Smooth muscle cell (in vitro differentiated cells): ENCODE data around the gene KRT72. TPM values are rescaled to one million over a fixed set of nuclear protein-coding genes. Genes with fewer than 3 reads are reported as not detected.

Experiments
- DNase-seq: peaks from one replicate; lab custom pipeline; 2025; ENCODE audit not compliant: unreplicated experiment; lab: John Stamatoyannopoulos, UW
- H2AFZ ChIP-seq: fragments of 200-600 bp; sonication (generic); 2 replicates; pipeline ENCODE4 v1.6.0; 2016; ENCODE audit warnings: antibody characterized with exemption, low read depth, mild to moderate bottlenecking
- H3F3A ChIP-seq: fragments of 200-600 bp; sonication (generic); 2 replicates; pipeline ENCODE4 v1.6.0; 2017; ENCODE audit warnings: antibody characterized with exemption, low read depth
- H3K27ac ChIP-seq: fragments of 200-600 bp; sonication (generic); 2 replicates; pipeline ENCODE4 v1.5.1; 2016; ENCODE audit warnings: low read depth, mild to moderate bottlenecking
- H3K27me3 ChIP-seq: fragments of 200-600 bp; sonication (generic); 2 replicates; pipeline ENCODE4 v1.6.1; 2016; ENCODE audit warnings: low read depth, mild to moderate bottlenecking
- H3K36me3 ChIP-seq: fragments of 200-600 bp; sonication (generic); 2 replicates; pipeline ENCODE4 v1.5.1; 2016; ENCODE audit warnings: low read depth
- H3K4me1 ChIP-seq: fragments of 200-600 bp; sonication (generic); 2 replicates; pipeline ENCODE4 v1.5.1; 2016; ENCODE audit warnings: low read depth
- H3K4me2 ChIP-seq: fragments of 200-600 bp; sonication (generic); 2 replicates; pipeline ENCODE4 v1.6.0; 2016; ENCODE audit warnings: mild to moderate bottlenecking
- H3K4me3 ChIP-seq: fragments of 200-600 bp; sonication (generic); 2 replicates; pipeline ENCODE4 v1.5.1; 2016; ENCODE audit warnings: mild to moderate bottlenecking
- H3K79me2 ChIP-seq: fragments of 200-600 bp; sonication (generic); 2 replicates; pipeline ENCODE4 v1.6.0; 2016; ENCODE audit warnings: low read depth, mild to moderate bottlenecking
- H3K9ac ChIP-seq: fragments of 200-600 bp; sonication (generic); 2 replicates; pipeline ENCODE4 v1.6.0; 2016; ENCODE audit warnings: low read depth
- H3K9me3 ChIP-seq: fragments of 200-600 bp; sonication (generic); replicated peaks from 2 replicates; pipeline ENCODE4 v1.5.1; 2016; ENCODE audit warnings: low read depth
- H4K20me1 ChIP-seq: fragments of 200-600 bp; sonication (generic); 2 replicates; pipeline ENCODE4 v1.6.0; 2016; ENCODE audit warnings: low read depth
- CTCF ChIP-seq: fragments of 200-600 bp; sonication (generic); IDR thresholded peaks from 2 replicates; pipeline ENCODE4 v1.5.1; 2017; ENCODE audit warnings: borderline replicate concordance, mild to moderate bottlenecking, antibody characterized with exemption; ENCODE audit not compliant: insufficient read depth, poor library complexity, severe bottlenecking
- WGBS: methylation state at CpG from one replicate; pipeline ENCODE4 v1.1.7; 2016; ENCODE audit warnings: low lambda C conversion rate; 5-methylcytosine and 5-hydroxymethylcytosine counted together
- polyA plus RNA-seq: library from polyadenylated mRNA; unstranded; fragments of >200 nt; fragmentation: Nextera tagmentation; extraction: Ambion mirVana; gene quantifications from 2 replicates; pipeline ENCODE4 v1.2.1, GENCODE V29; 2016
- total RNA-seq: library from RNA; depleted of rRNA; stranded (reverse); fragments of >200 nt; gene quantifications from 2 replicates; pipeline ENCODE4 v1.2.3, GENCODE V29; 2014

The KRT72 gene
- total RNA-seq (not detected in 2 replicates), polyA plus RNA-seq (not detected in 2 replicates)

GRCh38 chr12:52600941-52601481 lies at the start of gene KRT72:
Gene KRT72, minus strand, starts transcription at chr12:52601463. Its CDS starts 11 bp downstream, at chr12:52601452.
- Histone ChIP-seq H3K9ac (no peak within 1 kb of the TSS), H3K27me3 (peaks cover 47% of the 10 kb centered on the region)
- 90% methylated on average over 48 of the region's 48 CpGs for WGBS

GRCh38 chr12:52650520-52651081 lies 49.3 kb upstream of the KRT72 start:
- 74% methylated on average over 12 of the region's 12 CpGs for WGBS
- Histone ChIP-seq H3K9me3 (no peaks in the 10 kb centered on the region), H3K27ac (no peak overlapping the region), H3K4me2 (peak overlapping the region; percentile 2), H3K4me1 (peaks cover 3% of the 10 kb centered on the region), H4K20me1 (no peaks in the 10 kb centered on the region), H3F3A (no peaks in the 10 kb centered on the region), H3K36me3 (no peaks in the 10 kb centered on the region), H3K9ac (no peak overlapping the region), H2AFZ (no peak overlapping the region), H3K27me3 (peaks cover 48% of the 10 kb centered on the region), H3K4me3 (no peak overlapping the region), H3K79me2 (no peaks in the 10 kb centered on the region)
- no peak for DNase-seq
- TF ChIP-seq CTCF, result no peak

More at GRCh38 chr12:52600941-52601481, at the start of gene KRT72:
- Histone ChIP-seq H3K79me2 (no peaks in the 10 kb centered on the region), H3K27ac (no peak within 1 kb of the TSS), H3K36me3 (no peaks in the 10 kb centered on the region), H3F3A (no peaks in the 10 kb centered on the region), H3K4me2 (no peak within 1 kb of the TSS), H3K4me3 (no peak within 1 kb of the TSS), H2AFZ (no peak within 1 kb of the TSS), H4K20me1 (no peaks in the 10 kb centered on the region), H3K9me3 (no peaks in the 10 kb centered on the region), H3K4me1 (no peaks in the 10 kb centered on the region)
- no peak for DNase-seq
- no peak for TF ChIP-seq CTCF

- DNase-seq, result no peak
- no peaks in the 10 kb centered on the region for H3K79me2 ChIP-seq
- H3K27me3 ChIP-seq, result peaks cover 40% of the 10 kb centered on the region
- no peaks in the 10 kb centered on the region for H3K9me3 ChIP-seq
- H3K9ac ChIP-seq, result no peak overlapping the region
- no peak for TF ChIP-seq CTCF
- H3K4me3 ChIP-seq, result no peak overlapping the region
- no peak overlapping the region for H3K4me2 ChIP-seq
- H3K4me1 ChIP-seq, result peaks cover 3% of the 10 kb centered on the region
- H3F3A ChIP-seq, result no peaks in the 10 kb centered on the region
- no peaks in the 10 kb centered on the region for H3K36me3 ChIP-seq
- no peaks in the 10 kb centered on the region for H4K20me1 ChIP-seq
- H3K27ac ChIP-seq, result no peak overlapping the region
- no peak overlapping the region for H2AFZ ChIP-seq
- WGBS, result 79% methylated on average over 6 of the region's 6 CpGs
These were observed 47.8 kb upstream of the KRT72 start for GRCh38 chr12:52649066-52649465.

GRCh38 chr12:52648012-52648550 lies 46.8 kb upstream of the KRT72 start:
- Histone ChIP-seq H3K36me3 (no peaks in the 10 kb centered on the region), H2AFZ (no peak overlapping the region), H3K27me3 (peaks cover 34% of the 10 kb centered on the region), H3K4me3 (no peak overlapping the region), H3K9ac (no peak overlapping the region), H3K9me3 (no peaks in the 10 kb centered on the region), H3K79me2 (no peaks in the 10 kb centered on the region), H3F3A (no peaks in the 10 kb centered on the region), H3K4me2 (no peak overlapping the region), H4K20me1 (no peaks in the 10 kb centered on the region), H3K27ac (no peak overlapping the region), H3K4me1 (peaks cover 3% of the 10 kb centered on the region)
- WGBS, result 92% methylated on average over 8 of the region's 8 CpGs
- no peak for TF ChIP-seq CTCF
- DNase-seq, result no peak
